CD4-positive, alpha-beta T cell treated with Interleukin-17A for 4 hours (primary cell): ENCODE data around the gene FRRS1L.

Experiments
- DNase-seq: peaks from one replicate; pipeline ENCODE4 v3.0.0-alpha.2; 2020; ENCODE audit warnings: mixed read lengths

FRRS1L gene

GRCh38 chr9:109176386-109176785 is 9.3 kb upstream of the FRRS1L start:
- DNase-seq = no peak

GRCh38 chr9:109172935-109173334 is 5.9 kb upstream of the FRRS1L start:
- no peak for DNase-seq

GRCh38 chr9:109171926-109172325 is 4.9 kb upstream of the FRRS1L start:
- DNase-seq = no peak

- DNase-seq = no peak
Measured at GRCh38 chr9:109168170-109168569, 1.1 kb upstream of the FRRS1L start.

- no peak for DNase-seq
Measured at GRCh38 chr9:109167716-109168115, 667 bp upstream of the FRRS1L start.

GRCh38 chr9:109166171-109166770 is 778 bp downstream of the FRRS1L start:
- DNase-seq = no peak

GRCh38 chr9:109164042-109164441 is 3.0 kb downstream of the FRRS1L start:
- DNase-seq = no peak

GRCh38 chr9:109163194-109163593 is 3.9 kb downstream of the FRRS1L start:
- no peak for DNase-seq

GRCh38 chr9:109162677-109163076 is 4.4 kb downstream of the FRRS1L start:
- no peak for DNase-seq

- no peak for DNase-seq
Measured at GRCh38 chr9:109161471-109161870, 5.6 kb downstream of the FRRS1L start.

GRCh38 chr9:109159583-109159982 is 7.5 kb downstream of the FRRS1L start:
- no peak for DNase-seq

GRCh38 chr9:109158651-109159050 is 8.4 kb downstream of the FRRS1L start:
- no peak for DNase-seq

GRCh38 chr9:109156708-109157107 is 10.3 kb downstream of the FRRS1L start:
- DNase-seq = no peak

- no peak for DNase-seq
Measured at GRCh38 chr9:109150925-109151545, 16.0 kb downstream of the FRRS1L start.

GRCh38 chr9:109149722-109150121 is 17.3 kb downstream of the FRRS1L start:
- DNase-seq = no peak

GRCh38 chr9:109149089-109149488 is 18.0 kb downstream of the FRRS1L start:
- DNase-seq = no peak

GRCh38 chr9:109145051-109145450 is 22.0 kb downstream of the FRRS1L start:
- no peak for DNase-seq

GRCh38 chr9:109143881-109144562 is 23.0 kb downstream of the FRRS1L start:
- DNase-seq = no peak

- DNase-seq = no peak
Measured at GRCh38 chr9:109141375-109141774, 25.7 kb downstream of the FRRS1L start.

- no peak for DNase-seq
Measured at GRCh38 chr9:109139851-109140250, 27.2 kb downstream of the FRRS1L start.

- DNase-seq = no peak
Measured at GRCh38 chr9:109138421-109138820, 28.6 kb downstream of the FRRS1L start.

- DNase-seq = no peak
Measured at GRCh38 chr9:109134167-109134578, 32.9 kb downstream of the FRRS1L start.

GRCh38 chr9:109133533-109133932 is 33.5 kb downstream of the FRRS1L start:
- no peak for DNase-seq

GRCh38 chr9:109132567-109133021 is 34.5 kb downstream of the FRRS1L start:
- no peak for DNase-seq
